Measurements from ENCODE around the gene TBC1D14. TPM values are rescaled to one million over a fixed set of nuclear protein-coding genes. Genes with fewer than 3 reads are reported as not detected.

TBC1D14 gene
- total and polyA plus RNA-seq, 11 donors, result 9.8 to 51.0 (median 34.3) TPM

GRCh38 chr4:6992728-6993677, 83.4 kb downstream of the TBC1D14 start:
- no peaks in the 10 kb centered on the region for H3K27me3 ChIP-seq
- no peak overlapping the region for H3K4me3 ChIP-seq
- intact Hi-C loops (cut with DNase I), result no loop called here
- H3K27ac ChIP-seq, result peak overlapping the region in 1 of 12 donors; percentile 60
- H3K4me1 ChIP-seq, result peaks cover 10 to 56% (median 39%) of the 10 kb centered on the region in 12 donors
- 71 to 78% (median 74%) methylated on average over 15 of the region's 15 CpGs for WGBS, 4 donors
- TF ChIP-seq CTCF (IDR thresholded peaks at IDR 0.05), result no peak
- no peak for TF ChIP-seq POLR2A (IDR thresholded peaks at IDR 0.05)
- ATAC-seq (no peak), DNase-seq (no peak)
- H3K36me3 ChIP-seq, result peaks cover 0 to 60% (median 43%) of the 10 kb centered on the region in 9 donors
- no peaks in the 10 kb centered on the region for H3K9me3 ChIP-seq

GRCh38 chr4:6996481-6996880, 86.9 kb downstream of the TBC1D14 start:
- intact Hi-C loops (cut with DNase I), result no loop called here
- H3K4me1 ChIP-seq, result peaks cover 0 to 21% (median 11%) of the 10 kb centered on the region in 12 donors

GRCh38 chr4:6999172-7000086, 89.8 kb downstream of the TBC1D14 start:
- no peaks in the 10 kb centered on the region for H3K4me1 ChIP-seq
- H3K9me3 ChIP-seq, result no peaks in the 10 kb centered on the region
- WGBS, 4 donors, result 88 to 93% (median 92%) methylated on average over 14 of the region's 14 CpGs
- no peak for TF ChIP-seq CTCF (IDR thresholded peaks at IDR 0.05)
- no peak for TF ChIP-seq POLR2A (IDR thresholded peaks at IDR 0.05)
- intact Hi-C loops (cut with DNase I), result no loop called here
- no peak for DNase-seq
- H3K36me3 ChIP-seq, result peaks cover 4 to 100% (median 98%) of the 10 kb centered on the region in 9 donors
- ATAC-seq, result peak in 1 of 4 donors; percentile 49
- H3K27ac ChIP-seq, result no peak overlapping the region
- no peaks in the 10 kb centered on the region for H3K27me3 ChIP-seq
- H3K4me3 ChIP-seq, result no peak overlapping the region

More at GRCh38 chr4:6996481-6996880, 86.9 kb downstream of the TBC1D14 start:
- no peaks in the 10 kb centered on the region for H3K27me3 ChIP-seq
- DNase-seq (no peak), ATAC-seq (no peak)
- no peak overlapping the region for H3K27ac ChIP-seq
- H3K36me3 ChIP-seq, result peaks cover 4 to 95% (median 78%) of the 10 kb centered on the region in 9 donors
- H3K9me3 ChIP-seq, result no peaks in the 10 kb centered on the region
- 95 to 98% (median 97%) methylated on average over 12 of the region's 12 CpGs for WGBS, 4 donors
- TF ChIP-seq CTCF (IDR thresholded peaks at IDR 0.05), result no peak
- no peak for TF ChIP-seq POLR2A (IDR thresholded peaks at IDR 0.05)
- no peak overlapping the region for H3K4me3 ChIP-seq

Measured in heart left ventricle (tissue), 16 donors.